Karpas-422 (cell line): Measurements from ENCODE around the gene IRF8. TPM values are rescaled to one million over a fixed set of nuclear protein-coding genes. Genes with fewer than 3 reads are reported as not detected.

Experiments used
- DNase-seq: peaks from one replicate; pipeline ENCODE4 v3.0.0-alpha.2; 2015
- H2AFZ ChIP-seq: fragments of 200-600 bp; sonication (generic); 2 replicates; pipeline ENCODE4 v1.6.1; 2014; ENCODE audit warnings: antibody characterized with exemption, low read length, mixed read lengths
- H3K27ac ChIP-seq: fragments of 200-600 bp; sonication (generic); 2 replicates; pipeline ENCODE4 v1.5.1; 2014; ENCODE audit warnings: mild to moderate bottlenecking, low read length, moderate library complexity
- H3K27me3 ChIP-seq: fragments of 200-600 bp; sonication (generic); 2 replicates; pipeline ENCODE4 v1.6.1; 2014; ENCODE audit warnings: low read length, mixed read lengths
- H3K36me3 ChIP-seq: fragments of 200-600 bp; sonication (generic); 2 replicates; pipeline ENCODE4 v1.6.1; 2014; ENCODE audit warnings: low read length, mixed read lengths; ENCODE audit not compliant: insufficient read depth
- H3K4me1 ChIP-seq: fragments of 200-600 bp; sonication (generic); 2 replicates; pipeline ENCODE4 v1.6.1; 2014; ENCODE audit warnings: mild to moderate bottlenecking, low read length, mixed read lengths
- H3K4me2 ChIP-seq: fragments of 200-600 bp; sonication (generic); 2 replicates; pipeline ENCODE4 v1.6.1; 2014; ENCODE audit warnings: low read length, low read depth, mild to moderate bottlenecking; ENCODE audit not compliant: poor library complexity, severe bottlenecking
- H3K4me3 ChIP-seq: fragments of 200-600 bp; sonication (generic); 2 replicates; pipeline ENCODE4 v1.5.1; 2014; ENCODE audit warnings: mild to moderate bottlenecking, antibody characterized with exemption, low read length, mixed read lengths
- H3K79me2 ChIP-seq: fragments of 200-600 bp; sonication (generic); 2 replicates; pipeline ENCODE4 v1.6.1; 2014; ENCODE audit warnings: mild to moderate bottlenecking, low read length, mixed read lengths
- H3K9ac ChIP-seq: fragments of 200-600 bp; sonication (generic); 2 replicates; pipeline ENCODE4 v1.6.0; 2014; ENCODE audit warnings: low read length
- H3K9me2 ChIP-seq: fragments of 200-600 bp; sonication (generic), shearing (Covaris generic); replicated peaks from 2 replicates; pipeline ENCODE4 v1.6.0; 2014; ENCODE audit warnings: mild to moderate bottlenecking, low read length, moderate library complexity; ENCODE audit not compliant: insufficient read depth
- H3K9me3 ChIP-seq: fragments of 300-700, 200-600 bp; sonication (generic); 2 replicates; pipeline ENCODE4 v1.6.1; 2014; ENCODE audit warnings: low read length, mixed read lengths
- H4K20me1 ChIP-seq: fragments of 200-600 bp; sonication (generic); 2 replicates; pipeline ENCODE4 v1.6.1; 2014; ENCODE audit warnings: mild to moderate bottlenecking, antibody characterized with exemption, low read length, low read depth; ENCODE audit not compliant: insufficient read depth
- total RNA-seq: library from RNA; depleted of rRNA; stranded (reverse); fragments of >200 nt; shearing (Covaris generic); gene quantifications from 2 replicates; pipeline ENCODE4 v1.2.3, GENCODE V29; 2014; ENCODE audit warnings: low replicate concordance

IRF8 gene
- total RNA-seq, 1 experiment from 2014 or later: 285 TPM

DNA sequence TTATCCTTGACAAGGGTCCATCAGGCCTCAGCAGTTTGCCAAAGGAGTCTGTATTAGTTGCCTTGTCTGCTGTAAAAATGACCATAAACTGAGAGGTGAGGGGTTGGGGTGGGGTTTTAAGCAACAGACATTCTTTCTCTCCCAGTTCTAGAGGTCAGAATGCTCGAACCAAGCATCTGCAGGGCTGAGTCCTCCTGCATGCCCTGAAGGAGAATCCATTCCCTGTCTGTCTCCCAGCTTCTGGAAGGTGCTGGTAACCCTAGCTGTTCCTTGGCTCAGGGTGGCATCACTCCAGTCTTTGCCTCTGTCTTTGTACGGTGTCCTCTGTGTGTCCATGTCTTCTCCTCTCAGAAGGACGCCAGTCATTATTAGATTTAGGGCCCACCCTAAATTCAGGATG is 17.5 kb upstream of the IRF8 start:
- Histone ChIP-seq H3K4me1 (no peaks in the 10 kb centered on the region), H3K9me2 (no peaks in the 10 kb centered on the region), H3K4me2 (no peak overlapping the region), H3K27ac (no peak overlapping the region), H3K9ac (no peak overlapping the region), H3K9me3 (no peaks in the 10 kb centered on the region), H2AFZ (no peak overlapping the region), H3K36me3 (no peaks in the 10 kb centered on the region), H4K20me1 (no peaks in the 10 kb centered on the region), H3K4me3 (no peak overlapping the region), H3K27me3 (no peaks in the 10 kb centered on the region), H3K79me2 (no peaks in the 10 kb centered on the region)
- DNase-seq: no peak

DNA sequence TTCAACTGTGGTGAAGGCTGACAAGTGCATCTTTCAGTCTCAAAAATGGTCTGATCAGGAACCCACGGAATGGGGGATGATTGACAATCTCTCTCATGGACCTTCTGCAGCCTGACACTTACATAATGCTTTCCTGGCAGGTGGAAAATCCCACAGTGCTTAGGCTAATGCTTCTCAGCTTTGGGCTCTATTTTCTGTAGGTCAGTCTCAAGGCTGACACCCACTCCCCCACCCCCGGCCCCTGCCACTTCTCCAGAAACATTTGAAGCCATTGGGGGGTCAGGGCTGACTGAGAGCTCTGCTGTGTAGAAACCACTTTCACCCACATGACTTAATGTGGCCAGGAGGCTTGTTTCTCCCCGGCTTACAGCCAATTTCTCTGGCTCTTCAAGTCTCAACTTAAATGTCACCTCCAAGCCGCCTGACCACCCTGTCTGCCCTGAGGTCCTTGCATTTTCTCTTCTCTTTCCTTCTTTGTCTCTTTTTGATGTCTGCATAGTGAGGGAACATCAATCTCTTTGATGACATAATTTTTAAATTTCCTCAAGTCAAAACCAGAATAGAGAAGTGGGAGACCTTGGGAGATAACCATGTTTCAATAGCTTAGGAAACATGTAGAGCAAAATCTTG is 16.7 kb upstream of the IRF8 start:
- Histone ChIP-seq H2AFZ (no peak overlapping the region), H3K9me2 (no peaks in the 10 kb centered on the region), H3K27me3 (no peaks in the 10 kb centered on the region), H3K4me2 (no peak overlapping the region), H3K4me3 (no peak overlapping the region), H4K20me1 (no peaks in the 10 kb centered on the region), H3K79me2 (no peaks in the 10 kb centered on the region), H3K36me3 (no peaks in the 10 kb centered on the region), H3K9ac (no peak overlapping the region), H3K27ac (no peak overlapping the region), H3K9me3 (no peaks in the 10 kb centered on the region), H3K4me1 (no peaks in the 10 kb centered on the region)
- DNase-seq: no peak

DNA sequence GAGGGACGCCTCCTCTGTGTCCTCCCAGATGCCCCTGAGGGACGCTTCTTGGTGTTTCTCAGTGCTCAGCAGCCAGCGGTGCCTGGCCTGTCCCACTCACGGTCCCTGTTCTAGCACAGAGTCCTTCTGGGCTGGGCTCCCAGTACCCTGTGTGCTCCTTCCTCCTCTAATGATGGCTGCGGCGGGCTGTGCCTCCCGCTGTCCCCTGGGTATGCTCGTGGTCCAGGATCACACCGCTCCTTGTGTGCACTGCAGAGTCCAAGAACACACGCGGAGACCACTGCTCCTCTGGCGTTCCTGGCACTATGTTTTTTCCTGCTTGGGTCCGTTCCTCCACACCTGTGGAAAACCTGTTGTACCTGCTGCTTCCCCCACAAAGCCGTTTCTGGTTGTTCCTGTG is 15.1 kb upstream of the IRF8 start:
- Histone ChIP-seq H4K20me1 (no peaks in the 10 kb centered on the region), H3K27ac (no peak overlapping the region), H3K4me2 (no peak overlapping the region), H3K4me1 (peaks cover 5% of the 10 kb centered on the region), H3K27me3 (no peaks in the 10 kb centered on the region), H3K9ac (no peak overlapping the region), H3K9me2 (no peaks in the 10 kb centered on the region), H2AFZ (no peak overlapping the region), H3K79me2 (no peaks in the 10 kb centered on the region), H3K4me3 (no peak overlapping the region), H3K9me3 (no peaks in the 10 kb centered on the region), H3K36me3 (no peaks in the 10 kb centered on the region)
- DNase-seq: no peak

DNA sequence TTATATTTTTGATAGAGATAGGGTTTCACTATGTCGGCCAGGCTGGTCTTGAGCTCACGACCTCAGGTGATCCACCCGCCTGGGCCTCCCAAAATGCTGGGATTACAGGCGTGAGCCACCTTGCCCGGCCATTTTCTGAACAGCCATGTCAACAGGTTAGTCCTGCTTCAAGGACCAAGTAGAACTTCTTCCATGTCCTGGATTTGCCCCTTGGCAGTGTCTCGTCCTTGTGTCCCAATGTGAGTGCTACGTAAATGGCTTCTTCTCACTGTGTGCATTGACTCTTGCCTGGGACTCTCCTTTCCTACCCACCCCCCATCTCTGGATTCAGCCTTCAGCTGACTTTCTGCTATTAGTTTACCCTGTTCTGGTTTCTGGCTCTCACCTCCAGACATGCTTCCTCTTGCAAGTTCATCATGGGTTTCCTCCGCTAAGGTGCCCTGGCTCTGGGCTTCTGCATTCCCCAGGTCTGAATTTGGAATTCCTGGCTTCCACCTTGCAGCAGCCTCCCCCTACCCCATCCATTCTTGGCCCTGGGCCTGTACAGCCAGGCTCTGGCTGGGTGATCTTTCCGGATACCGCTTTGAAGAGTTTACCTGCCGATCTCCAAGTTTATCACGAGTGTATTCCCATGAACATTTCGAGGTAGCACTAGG is 14.0 kb upstream of the IRF8 start:
- Histone ChIP-seq H3K79me2 (no peaks in the 10 kb centered on the region), H2AFZ (no peak overlapping the region), H3K9ac (no peak overlapping the region), H3K27ac (no peak overlapping the region), H3K4me1 (peaks cover 14% of the 10 kb centered on the region), H4K20me1 (no peaks in the 10 kb centered on the region), H3K4me3 (no peak overlapping the region), H3K9me2 (no peaks in the 10 kb centered on the region), H3K4me2 (no peak overlapping the region), H3K27me3 (no peaks in the 10 kb centered on the region), H3K36me3 (no peaks in the 10 kb centered on the region), H3K9me3 (no peaks in the 10 kb centered on the region)
- DNase-seq: no peak

DNA sequence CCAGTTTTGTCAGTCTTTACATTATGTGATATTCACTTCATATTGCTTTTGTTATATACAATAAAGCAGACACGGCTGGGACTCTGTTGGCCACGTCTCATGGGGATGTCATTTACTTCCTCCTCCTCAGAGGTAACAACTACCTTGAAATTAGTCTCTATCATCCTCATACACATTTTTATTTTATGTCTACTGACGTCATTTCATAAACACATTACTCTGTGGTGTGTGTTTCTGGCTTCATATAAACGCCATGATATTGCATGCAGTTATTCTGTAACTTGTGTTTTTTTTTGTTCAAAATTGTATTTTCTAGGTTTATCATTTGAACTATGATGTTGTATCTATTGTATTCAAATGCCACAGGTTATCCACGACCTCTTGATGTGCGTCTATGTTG is 13.4 kb upstream of the IRF8 start:
- Histone ChIP-seq H3K27me3 (no peaks in the 10 kb centered on the region), H3K4me3 (no peak overlapping the region), H3K9ac (no peak overlapping the region), H2AFZ (no peak overlapping the region), H3K4me2 (no peak overlapping the region), H3K9me2 (no peaks in the 10 kb centered on the region), H4K20me1 (no peaks in the 10 kb centered on the region), H3K27ac (no peak overlapping the region), H3K36me3 (no peaks in the 10 kb centered on the region), H3K79me2 (no peaks in the 10 kb centered on the region), H3K4me1 (peaks cover 14% of the 10 kb centered on the region), H3K9me3 (no peaks in the 10 kb centered on the region)
- no peak for DNase-seq

DNA sequence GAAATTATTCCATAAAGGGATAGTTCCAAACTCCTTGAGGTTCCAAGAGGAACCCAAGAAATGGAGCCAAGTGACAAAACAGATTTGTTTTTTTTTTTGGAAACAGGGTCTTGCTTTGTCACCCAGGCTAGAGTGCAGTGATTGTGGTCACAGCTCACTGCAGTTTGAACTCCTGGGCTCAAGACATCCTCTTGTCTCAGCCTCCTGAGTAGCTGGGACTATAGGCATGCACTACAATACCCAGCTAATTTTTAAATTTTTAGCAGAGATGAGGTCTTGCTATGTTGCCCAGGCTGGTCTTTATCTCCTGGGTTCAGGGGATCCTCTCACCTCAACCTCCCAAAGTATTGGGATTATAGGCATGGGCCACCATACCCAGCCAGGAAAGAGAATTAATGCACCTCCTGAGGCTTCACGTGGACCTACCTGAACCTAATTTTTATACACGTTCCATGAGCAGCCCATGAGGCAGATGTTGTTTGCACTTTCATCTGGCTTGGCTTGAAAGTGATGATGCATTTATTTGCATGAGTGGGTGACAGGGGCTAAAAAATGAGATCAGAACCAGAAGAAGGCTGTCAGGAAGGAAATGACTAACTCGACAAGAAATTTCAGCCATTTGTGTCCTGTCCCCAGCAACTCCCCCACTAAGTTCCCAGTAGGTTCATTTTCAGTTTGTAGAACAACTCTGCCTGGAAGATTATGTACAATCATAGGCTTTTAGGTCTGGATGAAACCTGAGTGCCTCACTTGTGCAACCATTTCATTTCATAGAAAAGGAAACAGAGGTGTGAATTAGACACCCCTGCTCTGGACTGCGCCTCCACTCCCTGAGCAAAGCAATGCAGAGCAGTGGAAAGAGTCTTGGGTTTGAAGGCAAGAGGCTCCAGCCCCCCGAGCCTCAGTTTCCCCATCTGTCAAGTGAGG is 10.3 kb upstream of the IRF8 start:
- peak overlapping the region; percentile 17 for H3K4me2 ChIP-seq
- no peaks in the 10 kb centered on the region for H3K27me3 ChIP-seq
- H4K20me1 ChIP-seq: no peaks in the 10 kb centered on the region
- H3K36me3 ChIP-seq: no peaks in the 10 kb centered on the region
- no peak overlapping the region for H3K27ac ChIP-seq
- 0 out of 2 replicates have a peak overlapping the region, but pooled peaks have one; percentile 7 for H3K9ac ChIP-seq
- no peaks in the 10 kb centered on the region for H3K9me2 ChIP-seq
- no peak overlapping the region for H3K4me3 ChIP-seq
- H3K4me1 ChIP-seq: peaks cover 14% of the 10 kb centered on the region
- H3K9me3 ChIP-seq: no peaks in the 10 kb centered on the region
- peak; percentile 41 for DNase-seq
- no peak overlapping the region for H2AFZ ChIP-seq
- no peaks in the 10 kb centered on the region for H3K79me2 ChIP-seq

DNA sequence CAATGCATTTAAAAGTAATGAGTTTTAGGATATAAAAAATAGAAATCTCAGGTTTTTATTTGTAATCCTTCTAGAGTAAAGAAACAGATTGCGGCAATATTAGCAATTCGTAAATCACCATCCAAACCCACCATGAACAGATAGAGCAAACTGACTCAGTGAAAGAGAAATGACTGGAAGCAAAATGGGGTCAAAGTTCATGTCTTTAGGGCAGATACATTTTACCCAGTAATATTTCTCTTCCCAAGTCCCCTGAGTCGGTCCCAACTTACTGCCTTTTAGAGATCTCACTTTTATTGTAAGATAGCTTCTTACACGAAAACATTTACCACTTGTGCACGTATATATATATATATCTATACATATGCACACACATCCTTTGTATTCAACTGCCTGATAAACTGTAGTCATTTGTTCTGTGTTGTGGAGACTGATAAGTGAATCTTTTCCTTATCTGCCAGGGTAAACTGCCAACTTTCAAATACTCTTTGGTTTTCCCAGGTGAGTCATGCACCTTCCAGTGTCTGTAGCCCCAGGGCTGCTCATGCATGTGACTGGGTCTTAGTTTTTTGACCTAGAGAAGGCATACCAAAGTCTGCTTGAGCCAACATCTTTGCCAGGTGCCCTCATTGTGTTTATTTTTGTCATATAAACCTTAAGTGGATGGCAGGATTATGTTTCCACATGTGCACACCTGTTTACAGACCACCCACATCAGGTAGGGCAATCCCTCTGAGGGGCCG is 7.8 kb upstream of the IRF8 start:
- Histone ChIP-seq H3K9ac (no peak overlapping the region), H3K4me1 (peaks cover 18% of the 10 kb centered on the region), H3K9me2 (no peaks in the 10 kb centered on the region), H3K4me2 (no peak overlapping the region), H3K36me3 (no peaks in the 10 kb centered on the region), H3K79me2 (no peaks in the 10 kb centered on the region), H3K4me3 (no peak overlapping the region), H4K20me1 (no peaks in the 10 kb centered on the region), H3K9me3 (no peaks in the 10 kb centered on the region), H3K27me3 (no peaks in the 10 kb centered on the region), H2AFZ (no peak overlapping the region), H3K27ac (no peak overlapping the region)
- no peak for DNase-seq

DNA sequence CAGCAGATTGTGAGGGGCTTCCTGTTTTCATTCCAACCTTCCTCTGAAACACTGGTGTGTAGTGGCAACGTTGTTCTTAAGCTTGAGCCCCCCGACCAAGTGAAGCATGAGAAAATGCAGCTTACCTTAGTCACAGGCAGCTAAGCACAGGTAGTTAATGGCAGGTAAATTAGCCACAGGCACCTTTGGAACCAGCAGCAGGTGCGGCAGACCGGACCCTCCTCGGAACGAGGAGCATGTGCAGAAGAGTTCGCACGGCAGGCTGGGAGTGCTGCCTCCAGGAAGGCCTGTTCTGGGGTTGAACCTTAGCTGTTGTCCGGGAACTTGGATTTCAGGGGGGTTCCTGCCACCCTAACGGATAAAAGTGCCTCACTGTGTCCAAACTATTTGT is 7.2 kb upstream of the IRF8 start:
- Histone ChIP-seq H3K79me2 (no peaks in the 10 kb centered on the region), H3K4me3 (no peak overlapping the region), H3K27me3 (no peaks in the 10 kb centered on the region), H3K4me1 (peaks cover 18% of the 10 kb centered on the region), H3K4me2 (no peak overlapping the region), H3K9me2 (no peaks in the 10 kb centered on the region), H2AFZ (no peak overlapping the region), H3K9me3 (no peaks in the 10 kb centered on the region), H3K36me3 (no peaks in the 10 kb centered on the region), H3K27ac (no peak overlapping the region), H4K20me1 (no peaks in the 10 kb centered on the region), H3K9ac (no peak overlapping the region)
- no peak for DNase-seq
